Measurements from ENCODE around the gene FBN3. TPM values are rescaled to one million over a fixed set of nuclear protein-coding genes. Genes with fewer than 3 reads are reported as not detected.
A peak's percentile ranks its signal among the peaks of the same experiment; 100 is the strongest.

FBN3 gene
- polyA plus RNA-seq, 1 of the 3 experiments (the other 2 are of a cell fraction): not detected

DNA sequence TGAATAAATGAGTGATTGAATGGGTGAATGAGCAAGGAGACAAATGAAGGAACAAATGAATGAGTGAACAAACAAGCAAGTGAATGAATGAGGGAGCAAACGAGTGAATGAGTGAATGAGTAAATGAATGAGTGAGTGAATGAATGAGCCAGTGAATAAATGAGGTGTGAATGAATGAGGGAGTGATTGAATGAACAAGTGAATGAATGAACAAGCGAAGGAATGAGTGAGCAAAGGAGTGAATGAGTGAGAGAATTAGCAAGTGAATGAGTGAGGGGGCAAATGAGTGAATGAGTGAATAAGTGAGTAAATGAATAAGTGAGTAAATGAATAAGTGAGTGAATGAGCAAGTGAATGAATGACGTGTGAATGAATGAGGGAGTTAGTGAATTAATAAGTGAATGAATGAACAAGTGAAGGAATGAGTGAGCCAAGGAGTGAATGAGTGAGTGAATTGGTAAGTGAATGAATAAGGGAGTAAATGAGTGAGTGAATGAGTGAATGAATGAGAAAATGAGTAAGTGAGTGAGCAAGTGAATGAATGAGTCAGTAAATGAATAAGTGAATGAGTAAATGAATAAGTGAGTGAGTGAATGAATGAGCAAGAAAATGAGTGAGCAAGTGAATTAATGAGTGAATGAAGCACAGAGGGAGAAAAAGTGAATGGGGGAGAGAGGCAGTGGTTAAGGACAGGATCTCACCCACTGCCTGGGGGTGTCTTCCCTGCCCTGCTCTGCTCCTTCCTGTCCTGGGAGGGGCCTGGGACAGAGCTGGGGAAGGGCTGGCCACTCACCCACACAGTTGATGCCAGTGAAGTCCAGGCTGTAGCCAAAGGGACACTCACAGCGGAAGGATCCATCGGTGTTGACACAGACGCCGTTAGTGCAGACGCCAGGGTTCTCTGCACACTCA is 60.4 kb downstream of the FBN3 start:
- no peaks in the 10 kb centered on the region; a peak in 1 of 4 replicates for H3K4me1 ChIP-seq (ENCODE audit: control insufficient read depth in 1 of 2, insufficient read depth in 2 of 2, low read depth in 1 of 2, low read length in 1 of 2)
- H3K9ac ChIP-seq: no peak overlapping the region
- no peak for TF ChIP-seq CHD2 (IDR thresholded peaks at IDR 0.05; ENCODE audit: low read length, partially characterized antibody)
- TF ChIP-seq SIN3A (IDR thresholded peaks at IDR 0.05; ENCODE audit: borderline replicate concordance, low read depth, low read length): no peak
- no peak for TF ChIP-seq RXRA (IDR thresholded peaks at IDR 0.05; ENCODE audit: borderline replicate concordance, low read depth)
- no peaks in the 10 kb centered on the region for H3K9me2 ChIP-seq
- no peaks in the 10 kb centered on the region for H4K20me1 ChIP-seq (ENCODE audit: insufficient read depth)
- ChIA-PET CTCF (no interaction called here), POLR2A (no interaction called here)
- peak; percentile 47 for DNase-seq
- H3K4me2 ChIP-seq: no peak overlapping the region
- 18% methylated on average over 3 of the region's 8 CpGs for WGBS (ENCODE audit: low lambda C conversion rate)
- no peaks in the 10 kb centered on the region for H3K27me3 ChIP-seq (ENCODE audit: insufficient read depth)
- H3F3A ChIP-seq (replicated peaks; ENCODE audit: insufficient read depth): no peaks in the 10 kb centered on the region
- no peaks in the 10 kb centered on the region for H3K79me2 ChIP-seq (ENCODE audit: insufficient read depth)
- no peak overlapping the region for H3K4me3 ChIP-seq (ENCODE audit: low read depth in 2 of 2, low read length in 1 of 2)
- H2AFZ ChIP-seq (ENCODE audit: low read depth): no peak overlapping the region
- H3K9me3 ChIP-seq: no peaks in the 10 kb centered on the region
- H3K27ac ChIP-seq (ENCODE audit: low read depth in 2 of 2, low read length in 1 of 2): no peak overlapping the region
- no peaks in the 10 kb centered on the region for H3K36me3 ChIP-seq (replicated peaks in 1 of 2; ENCODE audit: control insufficient read depth in 1 of 2, insufficient read depth in 2 of 2, low read length in 1 of 2)

DNA sequence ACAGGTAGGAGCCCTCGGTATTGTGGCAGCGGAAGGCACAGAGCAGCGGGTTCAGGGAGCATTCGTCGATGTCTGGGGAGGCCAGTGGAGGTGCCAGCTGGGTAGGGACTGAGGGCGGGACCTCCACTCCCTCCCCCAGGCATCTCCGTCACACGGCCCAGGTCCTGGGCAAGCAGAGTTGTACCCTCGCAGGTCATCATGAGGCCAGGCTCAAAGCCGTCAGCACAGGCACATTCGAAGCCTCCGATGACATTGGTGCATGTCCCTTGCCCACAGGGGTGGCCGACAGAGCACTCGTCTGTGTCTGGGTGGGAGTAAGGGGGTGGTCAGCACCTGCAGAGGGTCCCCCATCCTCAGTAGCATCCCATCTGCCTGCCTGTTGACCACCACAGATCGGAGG is 61.5 kb downstream of the FBN3 start:
- Histone ChIP-seq H4K20me1 (ENCODE audit: insufficient read depth) (no peaks in the 10 kb centered on the region), H3K27me3 (ENCODE audit: insufficient read depth) (no peaks in the 10 kb centered on the region), H3F3A (replicated peaks; ENCODE audit: insufficient read depth) (no peaks in the 10 kb centered on the region), H3K9me3 (no peaks in the 10 kb centered on the region), H3K9me2 (no peaks in the 10 kb centered on the region), H3K79me2 (ENCODE audit: insufficient read depth) (no peaks in the 10 kb centered on the region), H3K4me3 (ENCODE audit: low read depth in 2 of 2, low read length in 1 of 2) (no peak overlapping the region), H3K4me2 (no peak overlapping the region), H3K4me1 (ENCODE audit: control insufficient read depth in 1 of 2, insufficient read depth in 2 of 2, low read depth in 1 of 2, low read length in 1 of 2) (no peaks in the 10 kb centered on the region; a peak in 1 of 4 replicates), H3K36me3 (replicated peaks in 1 of 2; ENCODE audit: control insufficient read depth in 1 of 2, insufficient read depth in 2 of 2, low read length in 1 of 2) (no peaks in the 10 kb centered on the region), H3K9ac (no peak overlapping the region), H2AFZ (ENCODE audit: low read depth) (no peak overlapping the region), H3K27ac (ENCODE audit: low read depth in 2 of 2, low read length in 1 of 2) (no peak overlapping the region)
- DNase-seq: no peak
- 65% methylated on average over 9 of the region's 15 CpGs for WGBS (ENCODE audit: low lambda C conversion rate)
- TF ChIP-seq POLR2AphosphoS5 (IDR thresholded peaks at IDR 0.05; ENCODE audit: low read depth, low read length): no peak
- no peak for TF ChIP-seq NFIC (IDR thresholded peaks at IDR 0.05; ENCODE audit: borderline replicate concordance)
- no peak for TF ChIP-seq RXRA (IDR thresholded peaks at IDR 0.05; ENCODE audit: borderline replicate concordance, low read depth)
- TF ChIP-seq, protein P1, sequence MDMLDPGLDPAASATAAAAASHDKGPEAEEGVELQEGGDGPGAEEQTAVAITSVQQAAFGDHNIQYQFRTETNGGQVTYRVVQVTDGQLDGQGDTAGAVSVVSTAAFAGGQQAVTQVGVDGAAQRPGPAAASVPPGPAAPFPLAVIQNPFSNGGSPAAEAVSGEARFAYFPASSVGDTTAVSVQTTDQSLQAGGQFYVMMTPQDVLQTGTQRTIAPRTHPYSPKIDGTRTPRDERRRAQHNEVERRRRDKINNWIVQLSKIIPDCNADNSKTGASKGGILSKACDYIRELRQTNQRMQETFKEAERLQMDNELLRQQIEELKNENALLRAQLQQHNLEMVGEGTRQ (IDR thresholded peaks at IDR 0.05; ENCODE audit: borderline replicate concordance, low read depth, low read length): no peak
- TF ChIP-seq, protein P2, sequence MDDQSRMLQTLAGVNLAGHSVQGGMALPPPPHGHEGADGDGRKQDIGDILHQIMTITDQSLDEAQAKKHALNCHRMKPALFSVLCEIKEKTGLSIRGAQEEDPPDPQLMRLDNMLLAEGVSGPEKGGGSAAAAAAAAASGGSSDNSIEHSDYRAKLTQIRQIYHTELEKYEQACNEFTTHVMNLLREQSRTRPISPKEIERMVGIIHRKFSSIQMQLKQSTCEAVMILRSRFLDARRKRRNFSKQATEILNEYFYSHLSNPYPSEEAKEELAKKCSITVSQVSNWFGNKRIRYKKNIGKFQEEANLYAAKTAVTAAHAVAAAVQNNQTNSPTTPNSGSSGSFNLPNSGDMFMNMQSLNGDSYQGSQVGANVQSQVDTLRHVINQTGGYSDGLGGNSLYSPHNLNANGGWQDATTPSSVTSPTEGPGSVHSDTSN (IDR thresholded peaks at IDR 0.05): no peak
- TF ChIP-seq TAF1 (IDR thresholded peaks at IDR 0.05; ENCODE audit: borderline replicate concordance, low read depth, low read length): no peak
- no peak for TF ChIP-seq FOXJ3 (CRISPR knock-in tag; IDR thresholded peaks at IDR 0.05)
- POLR2A ChIA-PET: no interaction called here
- CTCF ChIA-PET: no interaction called here
